HCT116 (cell line): Measurements from ENCODE around the gene CSTA. TPM values are rescaled to one million over a fixed set of nuclear protein-coding genes. Genes with fewer than 3 reads are reported as not detected.

ENCODE experiments used
- ATAC-seq: fragments of 200-7000 bp; cut with Tn5 transposase; 2 replicates; pipeline ENCODE4 v1.9.1; 2020; ENCODE audit warnings: mild to moderate bottlenecking, moderate library complexity
- BruUV-seq: library from RNA; stranded (reverse); fragments of 400-500 nt; replicated peaks from 2 replicates; lab custom pipeline; 2021; lab: Mats Ljungman, UMichigan
- CTCF ChIA-PET: fragments of 300-600 bp; sonication (Branson Sonifier 250); formaldehyde crosslinking; loops from one replicate; lab custom pipeline; 2021; ENCODE audit warnings: antibody characterized with exemption; lab: Charles Lee
- POLR2A ChIA-PET: fragments of 300-600, 350-600 bp; sonication (Branson Sonifier 250); formaldehyde crosslinking; loops from one replicate; lab custom pipeline; 2021; ENCODE audit warnings: antibody characterized with exemption; lab: Charles Lee
- RAD21 ChIA-PET, 2 experiments: fragments of 300-600 bp; sonication (Branson Sonifier 250); formaldehyde crosslinking; loops; one replicate each; lab custom pipeline; 2023; ENCODE audit warnings: low total read pairs in 2 of 2; ENCODE audit not compliant: uncharacterized antibody in 2 of 2, unreplicated experiment in 2 of 2, low non-redundant PET in 1 of 2; lab: Charles Lee
- DNase-seq: peaks from one replicate; pipeline ENCODE4 v3.0.0-alpha.2; 2010; ENCODE audit warnings: low read depth, low spot score
- H2AFZ ChIP-seq: fragments of 200-600 bp; shearing (Covaris generic), sonication (generic); 2 replicates; pipeline ENCODE4 v1.6.1; 2017; ENCODE audit warnings: low read depth, mixed run types, mixed read lengths, antibody characterized with exemption, low read length; ENCODE audit not compliant: poor library complexity, severe bottlenecking
- H3K27ac ChIP-seq: 2 replicates; pipeline ENCODE4 v1.5.1; 2012; ENCODE audit warnings: low read depth, low read length
- H3K27me3 ChIP-seq: fragments of 200-600 bp; sonication (generic); 2 replicates; pipeline ENCODE4 v1.6.1; 2016; ENCODE audit warnings: mixed run types, low read length, mixed read lengths; ENCODE audit not compliant: insufficient read depth
- H3K36me3 ChIP-seq, 2 experiments: fragments of 200-500 bp in 1 of 2; fragments of 200-600 bp in 1 of 2; sonication (Bioruptor generic) in 1 of 2; sonication (generic) in 1 of 2; 2 replicates each; pipeline versions ENCODE4 v1.5.1 to v1.6.1; 2014 to 2016; ENCODE audit warnings: low read length in 2 of 2, inconsistent platforms in 1 of 2, mixed read lengths in 1 of 2, mixed run types in 1 of 2; ENCODE audit not compliant: insufficient read depth in 2 of 2, control insufficient read depth in 1 of 2
- H3K4me1 ChIP-seq, 2 experiments: fragments of 200-600 bp in 1 of 2; sonication (generic) in 1 of 2; 2 replicates each; pipeline versions ENCODE4 v1.5.1 to v1.6.1; 2012 to 2017; ENCODE audit warnings: low read length in 2 of 2, inconsistent platforms in 1 of 2, mild to moderate bottlenecking in 1 of 2, mixed read lengths in 1 of 2, mixed run types in 1 of 2, moderate library complexity in 1 of 2; ENCODE audit not compliant: insufficient read depth in 2 of 2, control insufficient read depth in 1 of 2
- H3K4me2 ChIP-seq: fragments of 200-600 bp; sonication (generic); 2 replicates; pipeline ENCODE4 v1.6.1; 2017; ENCODE audit warnings: mixed run types, low read length, mixed read lengths
- H3K4me3 ChIP-seq, 2 experiments: fragments of 200-600 bp in 1 of 2; sonication (generic) in 1 of 2; replicated peaks in 1 of 2; 2 replicates each; pipeline ENCODE4 v1.5.1; 2011 to 2016; ENCODE audit warnings: low read length in 2 of 2, control low read depth in 1 of 2, low read depth in 1 of 2, mild to moderate bottlenecking in 1 of 2, mixed read lengths in 1 of 2, mixed run types in 1 of 2
- H3K79me2 ChIP-seq: fragments of 200-600 bp; sonication (generic); 2 replicates; pipeline ENCODE4 v1.6.1; 2017; ENCODE audit warnings: mild to moderate bottlenecking, mixed run types, low read length, moderate library complexity, mixed read lengths; ENCODE audit not compliant: insufficient read depth
- H3K9ac ChIP-seq: fragments of 200-600 bp; sonication (generic); 2 replicates; pipeline ENCODE4 v1.6.1; 2016; ENCODE audit warnings: low read length, mixed read lengths
- H3K9me2 ChIP-seq: fragments of 200-600 bp; sonication (generic), shearing (Covaris generic); 2 replicates; pipeline ENCODE4 v1.6.1; 2017; ENCODE audit warnings: mixed run types, mild to moderate bottlenecking, moderate library complexity; ENCODE audit not compliant: insufficient read depth
- H3K9me3 ChIP-seq, 2 experiments: fragments of 200-500 bp in 1 of 2; fragments of 200-600 bp in 1 of 2; sonication (Bioruptor generic) in 1 of 2; sonication (generic) in 1 of 2; 2 replicates each; pipeline ENCODE4 v1.6.1; 2014 to 2017; ENCODE audit warnings: low read length in 2 of 2, mixed read lengths in 2 of 2, inconsistent platforms in 1 of 2, low read depth in 1 of 2, mild to moderate bottlenecking in 1 of 2, mixed run types in 1 of 2, moderate library complexity in 1 of 2; ENCODE audit not compliant: control insufficient read depth in 1 of 2, insufficient read depth in 1 of 2
- H4K20me1 ChIP-seq: fragments of 200-600 bp; sonication (generic), shearing (Covaris generic); 2 replicates; pipeline ENCODE4 v1.6.1; 2017; ENCODE audit warnings: mixed run types, mild to moderate bottlenecking, moderate library complexity; ENCODE audit not compliant: insufficient read depth
- EGR1 ChIP-seq: IDR thresholded peaks from 2 replicates; pipeline ENCODE4 v1.6.1; 2012; ENCODE audit warnings: low read depth
- EZH2 ChIP-seq: fragments of 200-600 bp; sonication (generic); IDR thresholded peaks from 2 replicates; pipeline ENCODE4 v1.6.1; 2017; ENCODE audit warnings: antibody characterized with exemption, mixed run types
- EZH2phosphoT487 ChIP-seq: fragments of 200-600 bp; IDR thresholded peaks from 2 replicates; pipeline ENCODE4 v1.6.1; 2018; ENCODE audit warnings: antibody characterized with exemption, borderline replicate concordance
- MAX ChIP-seq: IDR thresholded peaks from 2 replicates; pipeline ENCODE4 v1.6.1; 2012
- POLR2A ChIP-seq: IDR thresholded peaks from 2 replicates; pipeline ENCODE4 v1.7.0; 2011; ENCODE audit warnings: borderline replicate concordance; ENCODE audit not compliant: insufficient read depth, insufficient read length; ENCODE audit errors: extremely low read depth
- RAD21 ChIP-seq: IDR thresholded peaks from 2 replicates; pipeline ENCODE4 v1.6.1; 2012; ENCODE audit warnings: low read depth, mild to moderate bottlenecking
- REST ChIP-seq: IDR thresholded peaks from 2 replicates; pipeline ENCODE4 v1.6.1; 2012; ENCODE audit warnings: low read depth
- SIN3A ChIP-seq: IDR thresholded peaks from 2 replicates; pipeline ENCODE4 v1.6.1; 2012; ENCODE audit warnings: low read depth
- YY1 ChIP-seq: IDR thresholded peaks from 2 replicates; pipeline ENCODE4 v1.6.1; 2011; ENCODE audit warnings: low read length, low read depth, moderate library complexity, mild to moderate bottlenecking; ENCODE audit not compliant: insufficient replicate concordance; ENCODE audit errors: extremely low read depth
- ZFX ChIP-seq: fragments of 450-650 bp; IDR thresholded peaks from 2 replicates; pipeline ENCODE4 v1.6.1; 2017
- ZNF274 ChIP-seq: fragments of 200-500 bp; sonication (Bioruptor generic); IDR thresholded peaks from 2 replicates; pipeline ENCODE4 v1.6.1; 2014; ENCODE audit warnings: mild to moderate bottlenecking, low read depth, low read length, inconsistent platforms
- intact Hi-C: fragments of 100-400 bp; cut with micrococcal nuclease; formaldehyde crosslinking; loops from 2 replicates; pipeline ENCODE4 v1.10.0; 2022
- total RNA-seq: library from RNA; stranded (reverse); gene quantifications from one replicate; pipeline ENCODE4 v1.2.1, GENCODE V29; 2021; ENCODE audit not compliant: unreplicated experiment

Gene CSTA
- total RNA-seq, 1 experiment from 2014 or later, result 11.0 TPM

DNA sequence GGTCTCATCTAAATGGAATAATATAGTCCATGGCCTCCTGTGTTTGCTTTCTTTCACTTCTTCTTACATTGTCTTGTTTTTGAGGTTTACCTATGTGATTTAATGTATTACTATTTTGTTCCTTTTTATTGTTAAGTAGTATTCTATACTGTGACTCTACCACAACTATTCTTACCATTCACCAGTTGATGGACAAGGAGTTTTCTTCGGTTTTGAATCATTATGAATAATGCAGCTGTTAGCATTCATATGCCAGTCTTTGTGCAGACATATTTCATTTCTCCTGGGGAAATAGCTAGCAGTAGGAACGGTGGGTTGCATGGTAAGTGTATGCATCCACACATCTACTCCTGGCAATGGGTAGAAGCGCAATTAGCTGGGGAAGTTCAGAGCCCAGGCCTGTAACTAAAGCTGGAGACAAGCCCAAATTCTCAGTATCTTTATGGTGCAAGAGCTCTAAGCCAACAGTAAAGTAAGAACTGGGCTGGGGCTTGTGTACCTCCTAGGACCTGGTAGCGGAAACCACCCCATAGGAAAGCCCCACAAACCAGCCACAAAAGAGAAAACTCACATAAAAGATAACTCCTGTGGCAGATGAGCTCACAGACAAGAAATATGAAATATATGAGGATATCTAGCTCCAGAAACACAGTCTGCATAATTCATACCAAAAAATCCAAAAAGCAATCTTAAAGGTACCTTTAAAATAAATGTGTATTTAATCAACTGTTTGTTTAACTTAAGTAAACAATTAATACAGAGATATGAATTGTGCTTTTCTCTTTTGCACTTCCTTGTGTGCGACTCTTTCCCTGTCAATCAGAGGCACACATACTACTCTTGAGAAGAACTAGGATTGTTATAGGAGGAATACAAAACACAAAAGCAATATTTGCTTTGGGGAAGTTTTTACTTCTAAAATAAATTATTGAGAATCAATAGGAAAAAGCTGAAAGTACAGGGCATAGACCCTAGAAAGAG, 2.7 kb upstream of the CSTA start (continued):
- TF ChIP-seq POLR2A, result no peak
- no peak for TF ChIP-seq REST
- TF ChIP-seq MAX, result no peak
- no peak for TF ChIP-seq EZH2phosphoT487
- TF ChIP-seq ZNF274, result no peak
- no peak for TF ChIP-seq EZH2
- TF ChIP-seq ZFX, result no peak
- TF ChIP-seq YY1, result no peak
- TF ChIP-seq RAD21, result no peak

DNA sequence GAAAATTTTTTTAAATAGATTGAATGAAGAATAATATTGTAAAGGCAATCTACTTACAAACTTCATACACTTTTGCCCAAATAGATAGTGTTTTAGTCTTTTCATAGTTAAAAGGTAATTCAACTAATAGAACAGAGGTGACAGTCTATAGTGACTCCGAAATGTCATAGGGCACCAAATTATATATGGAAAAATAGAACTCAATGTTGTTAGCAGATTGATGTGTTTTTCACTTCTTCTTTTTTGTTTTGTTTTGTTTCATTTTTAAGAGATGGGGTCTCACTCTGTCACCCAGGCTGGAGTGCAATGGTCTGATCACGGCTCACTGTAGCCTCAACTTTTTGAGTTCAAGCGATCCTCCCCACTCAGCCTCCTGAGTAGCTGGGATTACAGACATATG, 721 bp downstream of the CSTA start:
- no peak for TF ChIP-seq SIN3A
- no peak for TF ChIP-seq EGR1
- no peak for TF ChIP-seq EZH2
- no peak for ATAC-seq
- DNase-seq, result no peak
- H3K79me2 ChIP-seq, result no peaks in the 10 kb centered on the region
- H3K27me3 ChIP-seq, result no peaks in the 10 kb centered on the region
- BruUV-seq, result no TSS peak
- no peak overlapping the region for H3K27ac ChIP-seq
- H3K9me2 ChIP-seq, result no peaks in the 10 kb centered on the region
- POLR2A ChIA-PET, result no interaction called here
- no peak overlapping the region for H3K4me3 ChIP-seq
- no peak overlapping the region for H2AFZ ChIP-seq
- H4K20me1 ChIP-seq, result no peaks in the 10 kb centered on the region
- intact Hi-C loops, result no loop called here
- CTCF ChIA-PET, result interaction anchor here (1.2 kb wide), 1 partner anchor 19 kb away, joined by 3 read pairs; no protein-coding TSS in a partner anchor
- no peak overlapping the region for H3K9ac ChIP-seq
- H3K4me1 ChIP-seq, result peaks cover 0 to 7% of the 10 kb centered on the region in 2 experiments; a peak in 1 of 4 replicates
- H3K36me3 ChIP-seq, result no peaks in the 10 kb centered on the region
- no peak overlapping the region for H3K4me2 ChIP-seq
- RAD21 ChIA-PET, result no interaction called here
- no peaks in the 10 kb centered on the region for H3K9me3 ChIP-seq
